Ovary (tissue), 9 donors: ENCODE results near the gene CASP2. TPM values are rescaled to one million over a fixed set of nuclear protein-coding genes. Genes with fewer than 3 reads are reported as not detected.

ENCODE experiments used
- DNase-seq, 5 donors: peaks; one replicate each; pipeline ENCODE4 v3.0.0-alpha.2; 2019 to 2020
- H3K27ac ChIP-seq, 2 donors: fragments of 200-600 bp; one replicate each; pipeline versions ENCODE4 v1.5.1 to v1.8.0; 2019 to 2022
- H3K27me3 ChIP-seq: fragments of 200-600 bp; one replicate; pipeline ENCODE4 v1.8.0; 2022
- H3K36me3 ChIP-seq: fragments of 200-600 bp; sonication (generic); one replicate; pipeline ENCODE4 v1.5.1; 2019
- H3K4me1 ChIP-seq: one replicate; pipeline ENCODE4 v1.8.1; 2013; ENCODE audit warnings: mild to moderate bottlenecking, moderate library complexity; ENCODE audit not compliant: insufficient read depth
- H3K4me3 ChIP-seq: fragments of 200-600 bp; sonication (generic); one replicate; pipeline ENCODE4 v1.5.1; 2017
- H3K9me3 ChIP-seq, 2 donors: fragments of 200-600 bp in 1 of 2; sonication (generic) in 1 of 2; one replicate each; pipeline versions ENCODE4 v1.5.1 to v1.8.1; 2013 to 2019; ENCODE audit warnings: mild to moderate bottlenecking in 1 of 2, moderate library complexity in 1 of 2
- EP300 ChIP-seq: sonication (generic); formaldehyde crosslinking; IDR thresholded peaks from one replicate; pipeline ENCODE4 v1.6.1; 2017; ENCODE audit warnings: antibody characterized with exemption
- POLR2A ChIP-seq: fragments of 450-650 bp; IDR thresholded peaks from one replicate; pipeline ENCODE4 v1.6.1; 2017; ENCODE audit warnings: antibody characterized with exemption, mild to moderate bottlenecking, moderate library complexity
- WGBS, 3 donors: extraction: QIAGEN DNeasy Blood & Tissue Kit in 1 of 3; methylation state at CpG; one replicate each; pipeline versions ENCODE4 v1.1.5 to v1.1.7; 2013 to 2017; 5-methylcytosine and 5-hydroxymethylcytosine counted together
- intact Hi-C, 4 donors: fragments of 100-400 bp; cut with DNase I; formaldehyde crosslinking; loops; one replicate each; pipeline versions ENCODE4 v1.11.0 to v1.15.1; 2022 to 2023
- polyA plus RNA-seq, 2 donors: library from polyadenylated mRNA; stranded (reverse); fragments of 200-250 nt in 1 of 2; fragments of 350-450 nt in 1 of 2; fragmentation: Illumina TruSeq in 1 of 2; extraction: RNeasy Lipid Tissue Mini Kit (QIAGEN cat#74804) in 1 of 2; gene quantifications; one replicate each; pipeline ENCODE4 v1.2.3, GENCODE V29; 2013 to 2014
- total RNA-seq, 7 donors: library from RNA; depleted of rRNA in 2 of 7; stranded (reverse); fragments of >200 nt in 2 of 7; fragmentation: NEBNext Ultra II Directional in 3 of 7; extraction: Animal tissue kit (Norgen Biotek cat#: 25700) in 3 of 7; gene quantifications; one replicate each; pipeline versions ENCODE4 v1.1.0 to v1.2.4, GENCODE V29; 2016 to 2023
- TF ChIP-seq, protein P1 (sequence below), 3 donors: fragments of 450-650 bp in 2 of 3; fragments of 200-600 bp in 1 of 3; IDR thresholded peaks; one replicate each; pipeline versions ENCODE4 v1.5.1 to v1.8.0; 2016 to 2022; ENCODE audit warnings: antibody characterized with exemption in 3 of 3, mild to moderate bottlenecking in 1 of 3
- donor health status: DM: no; HTN: no; CAD: no; lungs with moderate emphysema.
- donor health status: DM: no; HTN: no; CAD: no.
- donor health status: Bipolar disorder and iron deficiency.
- donor health status: DM: yes; HTN: yes; CAD: no.
- donor health status: DM: no; HTN: no; CAD: no.
- donor health status: DM: yes; HTN: yes; CAD: no.

CASP2 gene
- total and polyA plus RNA-seq, 9 donors = 7.7 to 26.6 (median 23.0) TPM

DNA sequence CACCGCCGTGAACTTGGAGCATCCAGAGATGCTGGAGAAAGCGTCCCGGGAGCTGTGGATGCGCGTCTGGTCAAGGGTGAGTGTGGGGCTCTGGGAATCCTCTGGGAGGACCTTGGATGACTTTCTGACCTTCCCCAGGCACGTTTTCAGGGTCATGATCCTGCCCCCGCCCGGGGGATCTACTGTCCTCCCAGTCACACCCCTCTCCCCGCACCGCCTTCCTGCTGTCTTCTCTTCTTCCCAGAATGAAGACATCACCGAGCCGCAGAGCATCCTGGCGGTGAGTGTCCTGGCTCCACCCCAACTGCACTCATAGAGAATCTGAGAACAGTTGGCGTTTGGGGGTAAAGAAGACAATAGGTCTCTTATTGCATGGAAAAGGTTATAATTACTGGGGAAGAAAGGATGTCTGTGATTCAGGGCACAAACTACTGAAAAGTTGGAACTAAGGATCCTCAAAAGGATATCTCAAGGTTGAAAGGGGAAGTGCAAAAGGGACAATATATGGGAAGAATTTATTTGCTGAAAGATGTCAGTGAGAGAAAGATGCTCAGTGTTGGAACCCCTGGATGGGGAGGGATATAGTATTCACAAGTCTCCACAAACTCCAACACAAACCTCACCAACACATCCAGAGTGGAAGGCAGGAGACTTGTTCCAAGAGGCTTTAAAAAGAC is 23.0 kb upstream of the CASP2 start:
- Histone ChIP-seq H3K9me3 (no peaks in the 10 kb centered on the region), H3K36me3 (no peaks in the 10 kb centered on the region), H3K4me1 (peaks cover 4% of the 10 kb centered on the region), H3K27ac (no peak overlapping the region), H3K27me3 (no peaks in the 10 kb centered on the region), H3K4me3 (no peak overlapping the region)
- WGBS, 3 donors = 77 to 81% (median 77%) methylated on average over 15 of the region's 15 CpGs
- no peak for DNase-seq
- TF ChIP-seq POLR2A (no peak), EP300 (no peak)
- TF ChIP-seq, protein P1, sequence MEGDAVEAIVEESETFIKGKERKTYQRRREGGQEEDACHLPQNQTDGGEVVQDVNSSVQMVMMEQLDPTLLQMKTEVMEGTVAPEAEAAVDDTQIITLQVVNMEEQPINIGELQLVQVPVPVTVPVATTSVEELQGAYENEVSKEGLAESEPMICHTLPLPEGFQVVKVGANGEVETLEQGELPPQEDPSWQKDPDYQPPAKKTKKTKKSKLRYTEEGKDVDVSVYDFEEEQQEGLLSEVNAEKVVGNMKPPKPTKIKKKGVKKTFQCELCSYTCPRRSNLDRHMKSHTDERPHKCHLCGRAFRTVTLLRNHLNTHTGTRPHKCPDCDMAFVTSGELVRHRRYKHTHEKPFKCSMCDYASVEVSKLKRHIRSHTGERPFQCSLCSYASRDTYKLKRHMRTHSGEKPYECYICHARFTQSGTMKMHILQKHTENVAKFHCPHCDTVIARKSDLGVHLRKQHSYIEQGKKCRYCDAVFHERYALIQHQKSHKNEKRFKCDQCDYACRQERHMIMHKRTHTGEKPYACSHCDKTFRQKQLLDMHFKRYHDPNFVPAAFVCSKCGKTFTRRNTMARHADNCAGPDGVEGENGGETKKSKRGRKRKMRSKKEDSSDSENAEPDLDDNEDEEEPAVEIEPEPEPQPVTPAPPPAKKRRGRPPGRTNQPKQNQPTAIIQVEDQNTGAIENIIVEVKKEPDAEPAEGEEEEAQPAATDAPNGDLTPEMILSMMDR (IDR thresholded peaks at IDR 0.05) = no peak
- intact Hi-C loops = loop anchor here in 1 of 4 donors (10.0 kb wide), 1 partner anchor 150 kb away; no protein-coding TSS in a partner anchor

DNA sequence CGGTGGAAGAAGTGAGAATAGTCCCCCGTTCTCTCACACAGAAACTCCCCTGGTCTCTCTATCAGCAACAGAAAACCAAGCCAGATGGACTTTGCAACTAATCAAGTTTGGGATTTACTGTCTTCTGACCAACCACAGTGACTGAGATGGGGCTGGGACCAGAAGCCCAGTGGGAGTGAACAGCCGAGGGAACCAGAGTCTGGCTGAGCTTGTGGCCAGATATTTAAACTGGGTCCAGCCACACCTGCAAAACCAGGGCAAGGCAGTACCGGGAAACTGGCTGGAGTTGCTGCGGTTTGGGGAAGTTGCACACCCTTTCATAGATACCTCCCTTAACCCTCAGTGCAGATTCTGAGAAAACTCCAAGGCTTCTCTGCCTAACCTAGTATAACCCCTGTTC is 18.9 kb upstream of the CASP2 start:
- no peak for DNase-seq
- WGBS, 3 donors = 64 to 74% (median 74%) methylated on average over 5 of the region's 5 CpGs
- intact Hi-C loops = loop anchor here in 1 of 4 donors (10.0 kb wide), 1 partner anchor 146 kb away; no protein-coding TSS in a partner anchor
- Histone ChIP-seq H3K36me3 (no peaks in the 10 kb centered on the region), H3K27me3 (no peaks in the 10 kb centered on the region), H3K4me3 (no peak overlapping the region), H3K27ac (no peak overlapping the region), H3K4me1 (peaks cover under 1% of the 10 kb centered on the region), H3K9me3 (no peaks in the 10 kb centered on the region)
- TF ChIP-seq, protein P1 (IDR thresholded peaks at IDR 0.05) = no peak
- TF ChIP-seq EP300 = no peak
- TF ChIP-seq POLR2A = no peak

DNA sequence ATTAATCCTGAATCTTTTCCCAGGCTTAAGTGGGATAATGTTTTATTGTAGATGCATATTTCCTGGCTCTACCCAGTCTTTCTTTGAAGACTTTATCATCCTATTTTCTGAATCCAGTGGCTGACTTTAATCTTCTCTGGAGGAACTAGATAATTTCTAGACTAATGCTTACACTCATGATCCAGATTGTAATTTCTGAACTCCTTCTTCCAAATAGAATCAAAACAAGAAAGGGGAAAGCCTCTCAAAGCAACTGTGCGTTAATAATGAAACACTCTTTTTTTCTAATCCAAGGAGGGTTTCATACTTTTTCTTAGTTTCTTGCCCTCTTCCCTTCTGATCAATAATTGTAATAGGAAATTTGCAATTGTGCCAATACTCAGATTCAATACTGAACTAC is 16.9 kb upstream of the CASP2 start:
- Histone ChIP-seq H3K36me3 (no peaks in the 10 kb centered on the region), H3K4me1 (no peaks in the 10 kb centered on the region), H3K27ac (no peak overlapping the region), H3K4me3 (no peak overlapping the region), H3K27me3 (no peaks in the 10 kb centered on the region), H3K9me3 (no peaks in the 10 kb centered on the region)
- DNase-seq = no peak
- TF ChIP-seq EP300 (no peak), POLR2A (no peak)
- TF ChIP-seq, protein P1 (IDR thresholded peaks at IDR 0.05) = no peak
- intact Hi-C loops = no loop called here
- 51 to 67% (median 61%) methylated on average over 1 of the region's 1 CpG for WGBS, 3 donors

DNA sequence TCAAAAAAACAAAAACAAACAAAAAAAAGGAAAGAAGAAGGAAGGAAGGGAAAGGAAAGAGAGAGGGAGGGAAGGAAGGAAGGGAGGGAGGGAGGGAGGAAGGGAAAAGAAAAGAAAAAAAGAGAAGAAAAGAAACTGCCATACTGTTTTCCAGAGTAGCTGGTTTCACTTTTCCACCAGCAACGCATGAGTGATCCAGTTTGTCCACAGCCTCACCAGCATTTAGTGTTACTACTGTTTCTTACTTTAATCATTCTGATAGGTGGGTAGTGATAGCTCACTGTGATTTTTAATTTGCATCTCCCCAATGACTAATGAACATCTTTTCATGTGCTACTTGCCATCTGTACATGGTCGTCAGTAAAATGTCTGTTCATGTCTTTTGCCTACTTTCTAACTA is 15.3 kb upstream of the CASP2 start:
- Histone ChIP-seq H3K27ac (no peak overlapping the region), H3K4me1 (no peaks in the 10 kb centered on the region), H3K36me3 (no peaks in the 10 kb centered on the region), H3K27me3 (no peaks in the 10 kb centered on the region), H3K4me3 (no peak overlapping the region), H3K9me3 (no peaks in the 10 kb centered on the region)
- WGBS, 3 donors = 93 to 97% (median 96%) methylated on average over 2 of the region's 2 CpGs
- DNase-seq = no peak
- intact Hi-C loops = no loop called here
- TF ChIP-seq, protein P1 (IDR thresholded peaks at IDR 0.05) = no peak
- TF ChIP-seq EP300 (no peak), POLR2A (no peak)
